Suppressor macrophage treated with lipopolysaccharide for 4 hours (primary cell): ENCODE measurements around the gene SLC3A2.
A peak's percentile ranks its signal among the peaks of the same experiment; 100 is the strongest.
"Not testable (repeated sequence)": the region's sequence is repeated elsewhere in the genome, so short reads cannot be mapped to it uniquely, and the experiment has no call there.

Experiments used
- DNase-seq: peaks from one replicate; pipeline ENCODE4 v3.0.0-alpha.2; 2020

SLC3A2 gene

DNA sequence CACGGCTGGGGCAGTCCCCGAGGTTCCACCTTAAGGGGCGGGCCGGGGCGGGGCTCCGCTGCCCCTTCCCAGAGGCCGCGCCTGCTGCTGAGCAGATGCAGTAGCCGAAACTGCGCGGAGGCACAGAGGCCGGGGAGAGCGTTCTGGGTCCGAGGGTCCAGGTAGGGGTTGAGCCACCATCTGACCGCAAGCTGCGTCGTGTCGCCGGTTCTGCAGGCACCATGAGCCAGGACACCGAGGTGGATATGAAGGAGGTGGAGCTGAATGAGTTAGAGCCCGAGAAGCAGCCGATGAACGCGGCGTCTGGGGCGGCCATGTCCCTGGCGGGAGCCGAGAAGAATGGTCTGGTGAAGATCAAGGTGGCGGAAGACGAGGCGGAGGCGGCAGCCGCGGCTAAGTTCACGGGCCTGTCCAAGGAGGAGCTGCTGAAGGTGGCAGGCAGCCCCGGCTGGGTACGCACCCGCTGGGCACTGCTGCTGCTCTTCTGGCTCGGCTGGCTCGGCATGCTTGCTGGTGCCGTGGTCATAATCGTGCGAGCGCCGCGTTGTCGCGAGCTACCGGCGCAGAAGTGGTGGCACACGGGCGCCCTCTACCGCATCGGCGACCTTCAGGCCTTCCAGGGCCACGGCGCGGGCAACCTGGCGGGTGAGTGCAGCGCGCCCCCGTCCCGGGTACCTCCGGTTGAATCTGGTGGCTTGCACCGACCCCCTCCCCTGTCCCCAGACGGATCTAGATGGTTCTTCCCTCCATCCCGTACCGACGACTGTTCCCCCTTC, at the start of gene SLC3A2:
SLC3A2 (plus strand) TSS at position 94 of the 776 bp plus-strand sequence; CDS start at position 222, 128 bp downstream.
- peak; percentile 83 for DNase-seq

DNA sequence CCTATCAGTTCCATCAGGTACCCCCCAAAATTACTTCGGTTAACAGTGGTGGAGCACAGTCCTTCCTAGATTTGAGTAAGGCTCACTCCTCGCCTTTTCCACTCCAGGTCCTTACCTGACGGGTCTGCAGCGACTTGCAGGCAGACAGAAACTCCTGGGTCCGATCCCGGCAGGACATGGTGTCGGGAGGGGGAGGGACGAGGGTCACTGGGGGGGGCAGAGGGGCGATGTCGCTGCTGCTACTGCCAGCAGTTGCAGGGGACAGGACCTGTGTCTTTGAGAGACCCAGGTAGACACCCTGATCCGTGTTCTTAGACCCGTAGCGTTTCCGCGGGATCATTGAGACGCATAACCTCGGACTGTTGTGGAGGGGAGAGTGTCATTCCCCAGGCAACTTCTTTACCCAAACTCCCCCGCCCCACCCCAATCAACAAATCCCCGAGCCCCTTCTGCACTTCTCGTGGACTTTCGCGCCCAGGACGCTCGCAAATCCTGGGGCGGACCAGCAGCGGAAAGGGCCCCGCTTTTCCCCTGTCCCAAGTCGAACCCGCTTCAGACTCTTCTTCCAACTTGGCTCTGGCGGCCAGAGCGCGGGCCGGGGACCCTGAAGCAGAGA, 49.7 kb upstream of the SLC3A2 start:
- no peak for DNase-seq

- DNase-seq = peak; percentile 99
Observed at GRCh38 chr11:62831520-62832335, 49.0 kb upstream of the SLC3A2 start, which contains the start of gene STX5. Gene STX5, minus strand, starts transcription at chr11:62832051. Its CDS starts 808 bp downstream, at chr11:62831243.

- DNase-seq = peak; percentile 23
Observed at GRCh38 chr11:62832336-62833234, 48.1 kb upstream of the SLC3A2 start, which contains the start of gene TEX54. Gene TEX54, minus strand, starts transcription at chr11:62832841.

- DNase-seq = no peak
Observed at GRCh38 chr11:62835336-62835735, 45.4 kb upstream of the SLC3A2 start.

DNA sequence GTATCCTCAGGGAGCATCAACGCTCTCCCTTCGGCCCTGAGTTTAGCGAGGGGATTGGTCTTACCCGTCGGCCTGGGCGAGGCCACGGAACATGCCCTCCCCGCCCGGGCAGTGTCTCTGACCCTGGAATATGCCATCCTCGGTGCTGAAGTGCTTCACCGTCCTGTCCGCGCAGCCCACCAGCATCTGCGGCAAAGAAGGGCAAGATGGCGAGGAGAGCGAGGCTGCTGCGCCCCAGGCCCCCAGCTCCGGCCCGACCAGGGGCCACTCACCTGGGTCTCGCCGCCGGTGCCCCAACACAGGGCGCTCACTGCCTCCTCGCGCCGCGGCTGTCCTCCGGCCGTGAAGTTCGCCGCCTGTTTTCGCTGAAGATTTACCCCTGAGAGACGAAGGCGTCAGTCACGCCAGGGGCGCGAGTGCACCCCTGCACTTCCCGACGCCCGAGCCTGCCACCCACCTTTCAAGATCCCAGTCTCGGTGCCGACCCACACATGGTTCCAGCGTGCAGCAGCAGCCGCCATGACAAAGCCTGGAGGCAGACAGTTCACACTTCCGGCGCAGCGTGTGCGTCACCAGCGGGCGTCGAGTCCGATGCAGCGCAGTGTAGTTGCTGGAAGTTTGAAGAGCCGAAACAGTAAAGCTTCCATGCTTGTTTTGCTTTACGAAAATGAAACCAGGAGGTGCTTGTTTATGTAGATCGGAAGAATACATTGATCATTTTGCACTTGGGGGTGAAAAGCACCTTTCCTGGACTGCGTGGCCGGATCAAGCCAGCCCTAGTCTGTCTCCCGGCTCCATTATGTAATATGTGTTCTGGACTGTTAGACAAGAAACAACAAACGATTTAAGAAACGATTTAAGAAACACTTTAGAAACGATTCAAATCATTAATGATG, 41.4 kb upstream of the SLC3A2 start, which contains the start of gene WDR74:
WDR74 (minus strand) TSS at position 541 of the 896 bp plus-strand sequence; CDS start at position 521, 20 bp downstream.
- peak; percentile 97 for DNase-seq

DNA sequence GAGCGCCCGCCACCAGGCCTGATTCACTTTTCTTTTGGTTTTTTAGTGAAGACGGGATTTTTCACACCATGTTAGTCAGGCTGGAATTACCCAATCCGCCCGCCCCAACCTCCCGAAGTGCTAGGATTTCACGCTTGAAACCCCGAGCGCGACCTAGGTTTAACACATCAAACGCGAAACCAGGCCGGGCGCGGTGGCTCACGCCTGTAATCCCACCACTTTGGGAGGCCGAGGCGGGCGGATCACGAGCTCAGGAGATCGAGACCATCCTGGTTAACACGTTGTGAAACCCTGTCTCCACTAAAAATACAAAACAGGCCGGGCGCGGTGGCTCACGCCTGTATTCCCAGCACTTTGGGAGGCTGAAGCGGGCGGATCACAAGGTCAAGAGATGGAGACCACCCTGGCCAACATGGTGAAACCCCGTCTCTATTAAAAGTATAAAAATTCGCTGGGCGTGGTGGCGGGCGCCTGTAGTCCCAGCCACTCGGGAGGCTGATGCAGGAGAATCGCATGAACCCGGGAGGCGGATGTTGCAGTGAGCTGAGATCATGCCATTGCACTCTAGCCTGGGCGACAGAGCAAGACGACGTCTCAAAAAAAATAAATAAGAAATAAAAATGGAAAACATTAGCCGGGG, 39.9 kb upstream of the SLC3A2 start:
- peak; percentile 93 for DNase-seq

DNA sequence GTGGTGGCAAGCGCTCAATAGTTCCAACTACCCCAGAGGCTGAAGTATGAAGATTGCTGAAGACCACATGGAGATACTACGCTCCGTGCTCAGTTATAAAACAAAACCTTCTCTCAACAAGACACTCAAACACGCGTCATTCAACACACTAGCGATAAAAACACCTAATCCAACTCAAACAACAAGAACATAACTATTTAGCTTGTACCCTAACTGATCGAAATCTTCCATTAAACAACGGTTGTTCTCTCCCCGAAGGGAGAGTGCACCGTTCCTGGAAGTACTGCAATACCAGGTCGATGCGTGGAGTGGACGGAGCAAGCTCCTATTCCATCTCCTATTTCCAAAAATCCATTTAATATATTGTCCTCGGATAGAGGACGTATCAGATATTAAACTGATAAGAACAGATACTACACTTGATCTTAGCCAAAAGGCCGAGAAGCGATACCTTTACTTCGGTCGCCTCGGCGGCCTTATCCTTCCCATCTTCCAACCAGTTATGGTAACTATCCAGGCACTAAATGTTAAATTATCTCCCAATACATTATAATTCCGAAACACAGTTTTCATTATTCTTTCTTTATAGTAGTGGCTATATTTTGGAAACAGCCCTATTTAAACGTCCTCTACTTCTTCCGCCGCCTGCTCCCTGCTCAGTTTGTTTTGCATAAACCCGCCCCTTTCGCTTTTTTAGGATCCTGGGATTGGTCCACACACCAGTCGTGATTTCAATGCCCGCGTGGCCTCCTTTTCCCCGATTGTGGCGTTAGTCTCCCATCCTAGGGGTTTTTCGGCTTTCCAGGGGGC, 39.1 kb upstream of the SLC3A2 start:
- DNase-seq = peak; percentile 98

DNA sequence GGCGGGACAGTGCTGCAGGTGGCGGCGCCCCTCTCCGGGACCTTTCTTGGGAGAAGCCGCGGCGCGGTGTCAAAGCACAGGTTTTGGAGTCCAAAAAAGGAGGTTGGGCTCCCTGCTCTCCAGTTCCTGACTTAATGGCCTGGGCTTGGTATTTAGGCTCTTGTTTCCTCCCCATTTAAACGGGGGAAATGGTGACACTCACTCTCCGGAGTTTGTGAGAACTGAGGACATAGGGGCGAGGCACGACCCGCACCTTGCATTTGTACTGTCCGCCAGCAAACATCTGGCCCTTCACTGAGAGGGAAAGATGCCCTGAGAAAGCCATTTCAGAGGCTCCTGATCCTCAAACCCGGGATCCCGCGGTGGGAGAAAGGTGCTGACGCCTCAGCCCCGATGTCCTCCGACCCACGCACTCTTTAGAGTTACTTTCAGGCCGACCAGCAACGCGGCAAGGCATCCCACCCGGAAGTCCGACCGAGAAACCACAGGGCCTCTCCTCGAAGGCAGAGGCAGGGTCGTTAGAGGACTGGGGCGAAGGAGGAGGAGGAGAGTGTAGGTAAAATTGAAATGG, 38.4 kb upstream of the SLC3A2 start:
- DNase-seq = peak; percentile 26

- DNase-seq = not testable (repeated sequence)
Observed at GRCh38 chr11:62842891-62843290, 37.8 kb upstream of the SLC3A2 start.

- no peak for DNase-seq
Observed at GRCh38 chr11:62843466-62843865, 37.2 kb upstream of the SLC3A2 start.

GRCh38 chr11:62844154-62844553, 36.5 kb upstream of the SLC3A2 start:
- DNase-seq = no peak

- DNase-seq = no peak
Observed at GRCh38 chr11:62846177-62846576, 34.5 kb upstream of the SLC3A2 start.

DNA sequence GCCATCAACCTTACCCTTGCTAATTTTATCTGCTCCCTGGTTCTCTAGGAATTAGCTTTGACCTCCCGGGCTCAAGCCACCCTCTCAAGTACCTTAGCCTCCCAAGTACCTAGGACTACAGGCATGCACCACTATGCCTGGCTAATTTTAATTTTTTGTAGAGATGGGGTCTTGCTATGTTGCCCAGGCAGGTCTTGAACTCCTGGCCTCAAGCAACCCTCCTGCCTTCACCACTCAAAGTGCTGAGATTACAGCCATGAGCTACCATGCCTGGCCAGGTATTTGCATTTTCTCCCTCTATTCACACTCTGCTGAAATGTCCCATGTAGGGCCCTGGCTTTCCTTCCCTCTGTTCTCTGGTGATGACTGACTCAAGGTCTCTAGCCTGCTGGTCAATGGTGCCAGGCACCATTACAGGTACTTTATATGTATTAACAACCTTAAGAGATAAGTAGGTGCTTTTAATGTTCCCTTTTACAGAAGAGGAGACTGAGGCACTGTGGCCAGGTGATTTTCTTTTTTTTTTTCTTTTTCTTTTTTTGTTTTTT, 32.9 kb upstream of the SLC3A2 start:
- DNase-seq = no peak

GRCh38 chr11:62850911-62851806, 29.5 kb upstream of the SLC3A2 start:
- no peak for DNase-seq

GRCh38 chr11:62851807-62852522, 28.7 kb upstream of the SLC3A2 start:
- DNase-seq = no peak
